ENCODE measurements around the gene SLC15A1. TPM values are rescaled to one million over a fixed set of nuclear protein-coding genes. Genes with fewer than 3 reads are reported as not detected.

The SLC15A1 gene
- polyA plus RNA-seq, 1 donor from 2014 or later = not detected

GRCh38 chr13:98664924-98665637, 87.4 kb downstream of the SLC15A1 start:
- no peaks in the 10 kb centered on the region for H4K20me1 ChIP-seq (ENCODE audit: insufficient read depth)
- no peak overlapping the region for H2AFZ ChIP-seq (ENCODE audit: low read depth, low read length)
- H3K9me2 ChIP-seq (ENCODE audit: insufficient read depth, low read length) = no peaks in the 10 kb centered on the region
- H3K27ac ChIP-seq (ENCODE audit: low read length) = no peak overlapping the region
- H3F3A ChIP-seq (ENCODE audit: insufficient read depth, low read length, poor library complexity, severe bottlenecking) = no peaks in the 10 kb centered on the region
- no peaks in the 10 kb centered on the region for H3K79me2 ChIP-seq (replicated peaks; ENCODE audit: insufficient read depth, low read length)
- H3K4me2 ChIP-seq (ENCODE audit: low read length) = no peak overlapping the region
- TF ChIP-seq SMC3 (conservative IDR thresholded peaks at IDR 0.05; ENCODE audit: poor library complexity) (no peak), EP300 (conservative IDR thresholded peaks at IDR 0.05; ENCODE audit: poor library complexity, severe bottlenecking) (no peak), EZH2 (IDR thresholded peaks at IDR 0.05; ENCODE audit: borderline replicate concordance, insufficient read depth, low read length, poor library complexity, severe bottlenecking) (no peak), CTCF (IDR thresholded peaks at IDR 0.05; ENCODE audit: poor library complexity, severe bottlenecking) (no peak)
- no peaks in the 10 kb centered on the region for H3K9me3 ChIP-seq (ENCODE audit: low read length)
- no peaks in the 10 kb centered on the region for H3K36me3 ChIP-seq (ENCODE audit: insufficient read depth, low read length)
- H3K9ac ChIP-seq (ENCODE audit: low read length) = no peak overlapping the region
- no peaks in the 10 kb centered on the region for H3K27me3 ChIP-seq (ENCODE audit: insufficient read depth, low read depth, low read length)
- H3K4me3 ChIP-seq (ENCODE audit: low read length) = no peak overlapping the region

GRCh38 chr13:98664510-98664909, 88.0 kb downstream of the SLC15A1 start:
- Histone ChIP-seq H3K9me3 (ENCODE audit: low read length) (no peaks in the 10 kb centered on the region), H2AFZ (ENCODE audit: low read depth, low read length) (no peak overlapping the region), H3K9me2 (ENCODE audit: insufficient read depth, low read length) (no peaks in the 10 kb centered on the region), H3K36me3 (ENCODE audit: insufficient read depth, low read length) (no peaks in the 10 kb centered on the region), H3K79me2 (replicated peaks; ENCODE audit: insufficient read depth, low read length) (no peaks in the 10 kb centered on the region), H3F3A (ENCODE audit: insufficient read depth, low read length, poor library complexity, severe bottlenecking) (no peaks in the 10 kb centered on the region), H3K4me2 (ENCODE audit: low read length) (no peak overlapping the region), H3K9ac (ENCODE audit: low read length) (no peak overlapping the region), H3K27me3 (ENCODE audit: insufficient read depth, low read depth, low read length) (no peaks in the 10 kb centered on the region), H3K4me3 (ENCODE audit: low read length) (no peak overlapping the region), H3K27ac (ENCODE audit: low read length) (no peak overlapping the region), H4K20me1 (ENCODE audit: insufficient read depth) (no peaks in the 10 kb centered on the region)
- no peak for TF ChIP-seq SMC3 (conservative IDR thresholded peaks at IDR 0.05; ENCODE audit: poor library complexity)
- no peak for TF ChIP-seq REST (IDR thresholded peaks at IDR 0.05; ENCODE audit: borderline replicate concordance)
- TF ChIP-seq RAD21 (conservative IDR thresholded peaks at IDR 0.05) = no peak
- no peak for TF ChIP-seq TAF1 (IDR thresholded peaks at IDR 0.05; ENCODE audit: low read depth)
- no peak for TF ChIP-seq MXI1 (conservative IDR thresholded peaks at IDR 0.05; ENCODE audit: poor library complexity, severe bottlenecking)
- no peak for TF ChIP-seq POLR2AphosphoS5 (IDR thresholded peaks at IDR 0.05)
- no peak for TF ChIP-seq EZH2 (IDR thresholded peaks at IDR 0.05; ENCODE audit: borderline replicate concordance, insufficient read depth, low read length, poor library complexity, severe bottlenecking)
- TF ChIP-seq EP300 (conservative IDR thresholded peaks at IDR 0.05; ENCODE audit: poor library complexity, severe bottlenecking) = no peak

Measured in neural cell (in vitro differentiated cells).